Lower leg skin (tissue), 4 donors: ENCODE data around the gene FSTL5. TPM values are rescaled to one million over a fixed set of nuclear protein-coding genes. Genes with fewer than 3 reads are reported as not detected.

Experiments
- DNase-seq, 2 donors: peaks; one replicate each; pipeline ENCODE4 v3.0.0-alpha.2; 2019; ENCODE audit warnings: low spot score in 2 of 2
- H3K4me3 ChIP-seq: fragments of 200-600 bp; sonication (generic); 2 replicates; pipeline ENCODE4 v1.5.1; 2017; ENCODE audit warnings: mild to moderate bottlenecking, low read depth; ENCODE audit not compliant: poor library complexity, severe bottlenecking
- POLR2A ChIP-seq, 2 donors: fragments of 450-650 bp; IDR thresholded peaks; one replicate each; pipeline ENCODE4 v1.6.1; 2016 to 2017; ENCODE audit warnings: antibody characterized with exemption in 2 of 2, mild to moderate bottlenecking in 1 of 2, moderate library complexity in 1 of 2
- WGBS, 2 donors: methylation state at CpG; one replicate each; pipeline ENCODE4 v1.1.5; 2018; 5-methylcytosine and 5-hydroxymethylcytosine counted together
- intact Hi-C: fragments of 100-400 bp; cut with DNase I; formaldehyde crosslinking; loops from one replicate; pipeline ENCODE4 v1.15.0; 2023; ENCODE audit warnings: low total_unique reads
- total RNA-seq, 4 donors: library from RNA; depleted of rRNA; stranded (reverse); fragments of >200 nt; gene quantifications; one replicate each; pipeline ENCODE4 v1.1.0, GENCODE V29; 2016
- TF ChIP-seq, protein P1 (sequence below), 3 donors: fragments of 450-650 bp; IDR thresholded peaks; one replicate each; pipeline ENCODE4 v1.5.1; 2016; ENCODE audit warnings: antibody characterized with exemption in 3 of 3, mild to moderate bottlenecking in 3 of 3, moderate library complexity in 2 of 3

Gene FSTL5
- total RNA-seq, 4 donors from 2014 or later = not detected

- WGBS, 2 donors = 73 to 76% methylated on average over 3 of the region's 3 CpGs
- intact Hi-C loops = no loop called here
- TF ChIP-seq POLR2A (IDR thresholded peaks at IDR 0.05) = no peak
- DNase-seq = no peak
- H3K4me3 ChIP-seq = no peak overlapping the region
These were observed 807.4 kb downstream of the FSTL5 start for GRCh38 chr4:161356351-161356750.

DNA sequence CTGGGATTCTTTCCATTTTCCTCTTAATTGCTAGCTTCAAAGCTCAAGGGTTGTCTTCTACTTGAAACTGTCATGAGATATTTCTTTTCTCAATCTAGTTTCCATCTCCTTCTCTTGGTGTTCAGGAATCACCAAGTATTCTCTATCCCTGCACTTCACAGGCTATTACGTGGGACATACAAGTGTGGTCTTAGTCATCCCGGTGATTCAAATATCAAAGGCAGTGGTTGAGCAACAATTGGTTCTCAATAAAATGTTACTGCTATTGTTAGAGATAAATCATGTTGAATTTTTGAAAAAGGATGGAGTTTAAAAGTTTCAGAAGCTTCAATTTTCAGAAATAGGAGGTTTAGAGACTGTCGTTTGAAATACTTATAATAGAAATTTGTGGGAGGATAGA lies 812.9 kb downstream of the FSTL5 start:
- DNase-seq = no peak
- no peak overlapping the region for H3K4me3 ChIP-seq
- WGBS, 2 donors = 71 to 72% methylated on average over 3 of the region's 3 CpGs
- intact Hi-C loops = no loop called here
- TF ChIP-seq POLR2A (IDR thresholded peaks at IDR 0.05) = no peak

DNA sequence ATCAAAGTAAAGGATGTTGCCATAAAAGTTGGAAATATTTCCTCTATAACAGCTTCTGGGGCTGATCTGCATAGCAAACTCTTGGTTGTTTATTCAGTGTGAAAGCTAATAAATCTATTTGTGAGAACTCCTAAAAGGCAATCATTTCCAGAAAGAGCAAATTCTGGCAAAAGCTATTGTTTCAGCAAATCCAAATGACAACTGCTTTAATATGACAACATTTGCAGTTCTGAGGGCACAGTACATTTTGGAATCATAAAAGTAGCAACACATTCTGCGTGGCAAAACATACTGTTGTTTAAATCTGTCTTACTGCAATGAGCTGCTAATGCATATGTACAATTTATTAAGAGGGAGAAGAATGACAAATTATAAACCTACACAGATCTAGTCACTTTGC lies 818.1 kb downstream of the FSTL5 start:
- no peak for TF ChIP-seq POLR2A (IDR thresholded peaks at IDR 0.05)
- TF ChIP-seq, protein P1, sequence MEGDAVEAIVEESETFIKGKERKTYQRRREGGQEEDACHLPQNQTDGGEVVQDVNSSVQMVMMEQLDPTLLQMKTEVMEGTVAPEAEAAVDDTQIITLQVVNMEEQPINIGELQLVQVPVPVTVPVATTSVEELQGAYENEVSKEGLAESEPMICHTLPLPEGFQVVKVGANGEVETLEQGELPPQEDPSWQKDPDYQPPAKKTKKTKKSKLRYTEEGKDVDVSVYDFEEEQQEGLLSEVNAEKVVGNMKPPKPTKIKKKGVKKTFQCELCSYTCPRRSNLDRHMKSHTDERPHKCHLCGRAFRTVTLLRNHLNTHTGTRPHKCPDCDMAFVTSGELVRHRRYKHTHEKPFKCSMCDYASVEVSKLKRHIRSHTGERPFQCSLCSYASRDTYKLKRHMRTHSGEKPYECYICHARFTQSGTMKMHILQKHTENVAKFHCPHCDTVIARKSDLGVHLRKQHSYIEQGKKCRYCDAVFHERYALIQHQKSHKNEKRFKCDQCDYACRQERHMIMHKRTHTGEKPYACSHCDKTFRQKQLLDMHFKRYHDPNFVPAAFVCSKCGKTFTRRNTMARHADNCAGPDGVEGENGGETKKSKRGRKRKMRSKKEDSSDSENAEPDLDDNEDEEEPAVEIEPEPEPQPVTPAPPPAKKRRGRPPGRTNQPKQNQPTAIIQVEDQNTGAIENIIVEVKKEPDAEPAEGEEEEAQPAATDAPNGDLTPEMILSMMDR (IDR thresholded peaks at IDR 0.05) = no peak

GRCh38 chr4:161343569-161343950 lies 820.2 kb downstream of the FSTL5 start:
- intact Hi-C loops = no loop called here
- WGBS, 2 donors = 86 to 92% methylated on average over 2 of the region's 2 CpGs
- no peak for DNase-seq
- no peak overlapping the region for H3K4me3 ChIP-seq
- TF ChIP-seq, protein P1 (IDR thresholded peaks at IDR 0.05) = no peak
- no peak for TF ChIP-seq POLR2A (IDR thresholded peaks at IDR 0.05)

More for the DNA sequence above, 818.1 kb downstream of the FSTL5 start:
- no peak for DNase-seq
- 49 to 67% methylated on average over 1 of the region's 1 CpG for WGBS, 2 donors
- intact Hi-C loops = no loop called here
- H3K4me3 ChIP-seq = no peak overlapping the region

DNA sequence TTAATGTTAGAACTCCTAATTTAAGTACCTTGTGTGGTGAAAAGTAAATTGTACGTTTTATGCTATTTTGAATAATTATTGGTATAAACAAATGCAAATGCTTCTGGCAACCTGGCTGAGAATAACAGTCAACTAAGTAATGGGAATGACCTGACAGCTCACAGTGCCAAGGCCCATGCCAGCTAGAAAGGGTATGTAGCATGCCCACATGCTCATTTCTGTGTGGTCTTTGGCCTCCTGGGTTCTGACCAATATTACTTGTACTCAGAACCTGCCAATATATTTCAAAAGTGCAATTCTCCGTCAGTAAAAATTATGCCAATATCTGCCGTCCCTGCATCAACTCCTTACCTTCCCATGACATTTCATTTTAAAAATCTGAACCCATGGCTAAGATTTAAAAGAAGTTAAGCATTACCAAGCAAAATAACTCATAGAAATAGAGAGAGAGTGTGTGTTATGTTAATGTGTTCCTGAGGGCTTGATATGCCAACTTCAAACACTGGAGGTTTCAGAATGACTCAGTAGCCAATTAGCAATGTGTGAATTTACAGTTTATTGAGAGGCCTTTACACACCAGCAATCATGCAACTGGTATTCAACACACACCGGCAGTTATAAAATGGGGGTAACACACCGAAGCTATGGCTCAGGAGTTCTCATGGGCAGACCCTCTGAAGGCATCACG lies 820.8 kb downstream of the FSTL5 start:
- no peak for DNase-seq
- intact Hi-C loops = no loop called here
- TF ChIP-seq, protein P1 (IDR thresholded peaks at IDR 0.05) = no peak
- no peak for TF ChIP-seq POLR2A (IDR thresholded peaks at IDR 0.05)
- no peak overlapping the region for H3K4me3 ChIP-seq
- WGBS, 2 donors = 85% methylated on average over 6 of the region's 6 CpGs

DNA sequence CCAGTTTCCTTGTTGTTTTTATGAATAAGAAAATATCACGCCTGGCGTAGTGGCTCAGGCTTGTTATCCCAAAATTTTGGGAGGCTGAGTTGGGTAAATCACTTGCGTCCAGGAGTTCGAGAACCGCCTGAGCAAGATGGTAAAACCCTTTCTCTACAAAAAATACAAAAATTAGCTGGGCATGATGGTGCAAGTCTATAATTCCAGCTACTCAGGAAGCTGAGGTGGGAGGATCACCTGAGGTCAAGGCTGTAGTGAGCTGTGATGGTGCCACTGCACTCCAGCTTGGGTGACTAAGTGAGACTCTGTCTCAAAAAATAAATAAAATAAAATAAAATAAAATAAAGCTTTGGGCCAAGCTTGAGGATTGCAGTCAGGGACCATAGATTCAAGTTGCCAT lies 827.2 kb downstream of the FSTL5 start:
- DNase-seq = no peak
- intact Hi-C loops = no loop called here
- no peak overlapping the region for H3K4me3 ChIP-seq
- 53 to 57% methylated on average over 5 of the region's 5 CpGs for WGBS, 2 donors
- TF ChIP-seq, protein P1 (IDR thresholded peaks at IDR 0.05) = no peak
- no peak for TF ChIP-seq POLR2A (IDR thresholded peaks at IDR 0.05)

- H3K4me3 ChIP-seq = no peak overlapping the region
- 10 to 15% methylated on average over 2 of the region's 2 CpGs for WGBS, 2 donors
- DNase-seq = no peak
- intact Hi-C loops = no loop called here
- TF ChIP-seq, protein P1 (IDR thresholded peaks at IDR 0.05) = no peak
- no peak for TF ChIP-seq POLR2A (IDR thresholded peaks at IDR 0.05)
These were observed 827.7 kb downstream of the FSTL5 start for GRCh38 chr4:161336016-161336530.
